ENCODE measurements around the gene SBF1.

SBF1 gene

GRCh38 chr22:50441428-50441993, 33.3 kb downstream of the SBF1 start:
- TF ChIP-seq, protein P1, sequence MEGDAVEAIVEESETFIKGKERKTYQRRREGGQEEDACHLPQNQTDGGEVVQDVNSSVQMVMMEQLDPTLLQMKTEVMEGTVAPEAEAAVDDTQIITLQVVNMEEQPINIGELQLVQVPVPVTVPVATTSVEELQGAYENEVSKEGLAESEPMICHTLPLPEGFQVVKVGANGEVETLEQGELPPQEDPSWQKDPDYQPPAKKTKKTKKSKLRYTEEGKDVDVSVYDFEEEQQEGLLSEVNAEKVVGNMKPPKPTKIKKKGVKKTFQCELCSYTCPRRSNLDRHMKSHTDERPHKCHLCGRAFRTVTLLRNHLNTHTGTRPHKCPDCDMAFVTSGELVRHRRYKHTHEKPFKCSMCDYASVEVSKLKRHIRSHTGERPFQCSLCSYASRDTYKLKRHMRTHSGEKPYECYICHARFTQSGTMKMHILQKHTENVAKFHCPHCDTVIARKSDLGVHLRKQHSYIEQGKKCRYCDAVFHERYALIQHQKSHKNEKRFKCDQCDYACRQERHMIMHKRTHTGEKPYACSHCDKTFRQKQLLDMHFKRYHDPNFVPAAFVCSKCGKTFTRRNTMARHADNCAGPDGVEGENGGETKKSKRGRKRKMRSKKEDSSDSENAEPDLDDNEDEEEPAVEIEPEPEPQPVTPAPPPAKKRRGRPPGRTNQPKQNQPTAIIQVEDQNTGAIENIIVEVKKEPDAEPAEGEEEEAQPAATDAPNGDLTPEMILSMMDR (IDR thresholded peaks at IDR 0.05; ENCODE audit: low read depth, low read length): no peak
- no peak overlapping the region for H3K4me3 ChIP-seq (ENCODE audit: low read depth, low read length)

DNA sequence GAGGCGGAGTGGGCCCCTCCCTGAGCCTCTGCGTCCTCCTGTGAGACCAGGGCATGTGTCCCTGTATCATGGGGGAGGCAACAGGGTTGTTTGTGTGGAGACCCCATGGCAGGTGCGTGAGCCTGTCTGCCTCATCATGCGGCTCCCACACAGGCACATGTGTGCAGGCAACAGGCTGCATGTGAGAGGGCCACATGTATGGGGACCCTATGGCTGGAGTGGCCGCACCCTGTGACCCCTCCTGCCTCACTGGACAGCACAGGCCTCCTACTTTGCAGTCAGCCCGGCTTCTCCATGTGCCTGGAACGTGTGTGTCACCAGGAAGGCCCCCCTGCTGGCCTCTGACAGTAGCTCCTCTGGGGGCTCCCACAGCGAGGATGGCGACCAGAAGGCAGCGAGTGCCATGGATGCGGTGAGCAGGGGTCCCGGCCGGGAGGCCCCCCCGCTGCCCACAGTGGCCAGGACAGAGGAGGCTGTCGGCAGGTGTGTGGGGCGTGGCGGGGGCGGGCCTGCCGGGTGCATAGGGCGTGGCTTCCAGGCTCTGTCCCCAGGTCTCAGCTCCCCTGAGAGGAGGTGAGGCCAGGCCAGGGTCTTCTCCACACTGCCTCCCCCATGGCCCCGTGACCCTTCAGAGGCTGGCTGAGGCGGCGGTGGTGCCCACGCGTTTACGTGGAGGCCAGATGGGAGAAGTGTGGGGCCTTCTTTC, 34.1 kb downstream of the SBF1 start:
- H3K4me3 ChIP-seq (ENCODE audit: low read depth, low read length): no peak overlapping the region
- TF ChIP-seq, protein P1 (IDR thresholded peaks at IDR 0.05; ENCODE audit: low read depth, low read length): no peak

DNA sequence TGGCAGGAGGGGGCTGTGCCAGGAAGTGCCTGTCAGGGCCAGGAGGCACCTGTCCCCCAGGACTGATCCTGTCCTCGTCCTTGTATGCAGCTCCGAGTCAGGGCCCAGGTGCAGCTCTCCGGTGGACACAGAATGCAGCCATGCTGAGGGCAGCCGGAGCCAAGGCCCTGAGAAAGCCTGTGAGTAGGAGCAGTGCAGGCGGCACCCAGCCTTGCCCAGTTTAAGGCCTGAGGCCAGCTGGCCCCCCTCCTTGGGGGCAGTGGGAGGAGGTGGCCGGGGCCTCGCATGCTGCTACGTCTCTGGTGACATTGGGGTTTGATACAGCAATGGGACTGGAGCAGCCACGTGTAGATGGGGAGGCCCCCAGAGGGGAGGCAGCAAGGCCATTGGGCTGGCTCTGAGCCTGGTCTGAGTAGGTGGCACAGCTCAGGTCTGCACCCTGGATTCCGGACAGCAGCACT, 34.9 kb downstream of the SBF1 start:
- TF ChIP-seq, protein P1 (IDR thresholded peaks at IDR 0.05; ENCODE audit: low read depth, low read length): no peak
- no peak overlapping the region for H3K4me3 ChIP-seq (ENCODE audit: low read depth, low read length)

GRCh38 chr22:50439314-50439870, 35.4 kb downstream of the SBF1 start:
- TF ChIP-seq, protein P1 (IDR thresholded peaks at IDR 0.05; ENCODE audit: low read depth, low read length): no peak
- no peak overlapping the region for H3K4me3 ChIP-seq (ENCODE audit: low read depth, low read length)

- TF ChIP-seq, protein P1 (IDR thresholded peaks at IDR 0.05; ENCODE audit: low read depth, low read length): no peak
- no peak overlapping the region for H3K4me3 ChIP-seq (ENCODE audit: low read depth, low read length)
Observed at GRCh38 chr22:50438305-50439275, 36.2 kb downstream of the SBF1 start.

GRCh38 chr22:50437511-50438304, 37.1 kb downstream of the SBF1 start:
- H3K4me3 ChIP-seq (ENCODE audit: low read depth, low read length): no peak overlapping the region
- TF ChIP-seq, protein P1 (IDR thresholded peaks at IDR 0.05; ENCODE audit: low read depth, low read length): no peak

Data from WI38 (cell line).